HG02678 (cell line): ENCODE results near the gene CXXC5.
A peak's percentile ranks its signal among the peaks of the same experiment; 100 is the strongest.
"Not testable (repeated sequence)": the region's sequence is repeated elsewhere in the genome, so short reads cannot be mapped to it uniquely, and the experiment has no call there.

ENCODE experiments used
- ATAC-seq: cut with Tn5 transposase; IDR thresholded peaks from one replicate; pipeline ENCODE4 v1.9.1; 2021; ENCODE audit warnings: mild to moderate bottlenecking, moderate library complexity; ENCODE audit not compliant: unreplicated experiment

Gene CXXC5

DNA sequence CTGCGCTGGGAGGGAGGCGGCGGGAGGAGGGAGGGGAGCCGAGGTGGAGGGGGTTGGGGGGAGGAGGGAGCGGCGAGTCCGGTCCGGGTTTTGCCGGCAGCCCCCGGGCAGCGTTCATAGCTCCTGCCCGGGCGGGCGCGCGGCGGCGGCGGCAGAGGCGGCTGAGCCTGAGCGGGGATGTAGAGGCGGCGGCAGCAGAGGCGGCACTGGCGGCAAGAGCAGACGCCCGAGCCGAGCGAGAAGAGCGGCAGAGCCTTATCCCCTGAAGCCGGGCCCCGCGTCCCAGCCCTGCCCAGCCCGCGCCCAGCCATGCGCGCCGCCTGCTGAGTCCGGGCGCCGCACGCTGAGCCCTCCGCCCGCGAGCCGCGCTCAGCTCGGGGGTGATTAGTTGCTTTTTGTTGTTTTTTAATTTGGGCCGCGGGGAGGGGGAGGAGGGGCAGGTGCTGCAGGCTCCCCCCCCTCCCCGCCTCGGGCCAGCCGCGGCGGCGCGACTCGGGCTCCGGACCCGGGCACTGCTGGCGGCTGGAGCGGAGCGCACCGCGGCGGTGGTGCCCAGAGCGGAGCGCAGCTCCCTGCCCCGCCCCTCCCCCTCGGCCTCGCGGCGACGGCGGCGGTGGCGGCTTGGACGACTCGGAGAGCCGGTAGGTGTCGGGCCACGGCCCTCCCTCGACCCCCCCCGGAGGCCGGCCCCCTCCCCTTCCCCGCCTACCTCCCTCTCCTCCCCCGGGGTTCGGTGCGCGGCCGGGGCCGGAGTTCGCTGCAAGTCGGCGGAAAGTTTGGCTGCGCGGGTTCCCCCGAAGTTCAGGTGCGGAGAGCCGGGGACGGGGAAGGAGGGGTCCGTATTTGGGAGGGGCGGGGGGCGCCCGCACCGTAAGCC is at the start of gene CXXC5:
TSS of gene CXXC5 (plus strand) at position 145 of the 877 bp plus-strand sequence. CDS start 32,175 bp downstream, outside the sequence.
- peak; percentile 28 for ATAC-seq

DNA sequence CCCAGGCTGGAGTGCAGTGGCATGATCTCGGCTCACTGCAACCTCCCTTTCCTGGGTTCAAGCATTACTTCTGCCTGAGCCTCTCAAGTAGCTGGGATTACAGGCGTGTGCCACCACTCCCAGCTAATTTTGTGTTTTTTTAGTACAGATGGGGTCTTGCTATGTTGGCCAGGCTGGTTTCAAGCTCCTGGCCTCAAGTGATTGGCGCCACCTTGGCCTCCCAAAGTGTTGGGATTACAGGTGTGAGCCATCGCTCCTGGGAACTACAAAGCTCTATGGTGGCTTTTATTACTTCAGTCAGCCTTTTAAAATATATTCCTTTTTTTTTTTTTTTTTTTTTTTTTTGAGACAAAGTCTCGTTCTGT is 49.6 kb upstream of the CXXC5 start:
- not testable (repeated sequence) for ATAC-seq

DNA sequence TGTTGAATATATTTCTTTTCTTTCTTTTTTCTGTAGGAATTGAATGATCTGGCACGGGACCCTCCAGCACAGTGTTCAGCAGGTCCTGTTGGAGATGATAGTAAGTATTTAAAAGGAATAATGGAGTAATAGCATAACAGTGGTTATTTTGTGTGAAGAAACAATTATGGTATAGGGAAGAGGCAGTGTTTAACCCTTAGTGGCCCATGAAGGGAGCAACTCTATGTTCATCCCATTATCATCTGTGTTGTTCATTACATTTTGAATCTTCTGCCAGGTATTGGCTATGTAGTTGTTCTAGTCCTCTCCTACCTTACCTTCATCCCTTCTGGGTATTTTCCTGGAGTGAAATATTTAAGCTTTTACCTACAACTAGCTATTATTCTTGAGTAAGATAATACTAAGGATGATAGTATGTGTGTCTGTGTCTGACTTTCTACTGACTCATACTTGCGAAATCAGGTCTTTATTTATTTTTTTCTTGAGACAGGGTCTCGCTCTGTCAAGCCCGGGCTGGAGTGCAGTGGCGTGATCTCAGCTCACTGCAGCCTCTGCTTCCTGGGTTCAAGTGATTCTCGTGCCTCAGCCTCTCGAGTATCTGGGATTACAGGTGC is 47.7 kb upstream of the CXXC5 start:
- ATAC-seq = no peak

DNA sequence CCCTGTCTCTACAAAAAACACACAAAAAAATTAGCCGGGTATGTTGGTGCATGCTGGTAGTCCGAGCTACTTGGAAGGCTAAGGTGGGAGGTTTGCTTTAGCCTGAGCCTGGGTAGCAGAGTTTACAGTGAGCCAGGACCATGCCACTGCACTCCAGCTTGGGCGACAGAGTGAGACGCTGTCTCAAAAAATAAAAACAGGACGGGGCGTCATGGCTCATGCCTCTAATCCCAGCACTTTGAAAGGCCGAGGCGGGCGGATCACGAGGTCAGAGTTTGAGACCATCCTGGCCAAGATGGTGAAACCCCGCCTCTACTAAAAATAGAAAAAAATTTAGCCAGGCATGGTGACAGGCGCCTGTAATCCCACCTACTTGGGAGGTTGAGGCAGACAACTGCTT is 46.7 kb upstream of the CXXC5 start:
- ATAC-seq = no peak

DNA sequence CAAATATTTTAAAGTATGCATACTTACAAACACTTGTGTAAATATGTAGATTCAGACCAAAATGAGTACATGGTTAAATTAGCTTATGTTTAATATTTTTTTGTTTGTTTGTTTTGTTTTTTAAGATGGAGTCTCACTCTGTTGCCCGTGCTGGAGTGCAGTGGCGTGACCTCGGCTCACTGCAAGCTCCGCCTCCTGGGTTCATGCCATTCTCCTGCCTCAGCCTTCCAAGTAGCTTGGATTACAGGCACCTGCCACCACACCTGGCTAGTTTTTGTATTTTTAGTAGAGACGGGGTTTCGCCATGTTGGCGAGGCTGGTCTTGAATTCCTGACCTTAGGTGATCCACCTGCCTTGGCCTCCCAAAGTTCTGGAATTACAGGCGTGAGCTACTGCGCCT is 46.2 kb upstream of the CXXC5 start:
- not testable (repeated sequence) for ATAC-seq

DNA sequence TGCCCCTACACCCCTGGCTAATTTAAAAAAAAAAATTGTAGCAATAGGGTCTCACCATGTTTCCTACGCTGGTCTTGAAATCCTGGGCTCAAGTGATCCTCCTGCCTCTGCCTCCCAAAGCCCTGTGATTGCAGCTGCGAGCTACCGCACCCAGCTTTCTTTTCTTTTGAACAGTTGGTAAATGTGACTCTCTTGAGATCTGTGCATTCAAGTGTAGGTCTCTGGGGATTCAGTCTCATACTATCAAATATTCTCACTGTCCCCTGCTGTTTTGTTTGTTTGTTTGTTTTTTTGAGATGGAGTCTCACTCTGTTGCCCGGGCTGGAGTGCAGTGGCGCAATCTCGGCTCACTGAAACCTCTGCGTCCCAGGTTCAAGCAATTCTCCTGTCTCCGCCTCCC is 42.3 kb upstream of the CXXC5 start:
- ATAC-seq = no peak

DNA sequence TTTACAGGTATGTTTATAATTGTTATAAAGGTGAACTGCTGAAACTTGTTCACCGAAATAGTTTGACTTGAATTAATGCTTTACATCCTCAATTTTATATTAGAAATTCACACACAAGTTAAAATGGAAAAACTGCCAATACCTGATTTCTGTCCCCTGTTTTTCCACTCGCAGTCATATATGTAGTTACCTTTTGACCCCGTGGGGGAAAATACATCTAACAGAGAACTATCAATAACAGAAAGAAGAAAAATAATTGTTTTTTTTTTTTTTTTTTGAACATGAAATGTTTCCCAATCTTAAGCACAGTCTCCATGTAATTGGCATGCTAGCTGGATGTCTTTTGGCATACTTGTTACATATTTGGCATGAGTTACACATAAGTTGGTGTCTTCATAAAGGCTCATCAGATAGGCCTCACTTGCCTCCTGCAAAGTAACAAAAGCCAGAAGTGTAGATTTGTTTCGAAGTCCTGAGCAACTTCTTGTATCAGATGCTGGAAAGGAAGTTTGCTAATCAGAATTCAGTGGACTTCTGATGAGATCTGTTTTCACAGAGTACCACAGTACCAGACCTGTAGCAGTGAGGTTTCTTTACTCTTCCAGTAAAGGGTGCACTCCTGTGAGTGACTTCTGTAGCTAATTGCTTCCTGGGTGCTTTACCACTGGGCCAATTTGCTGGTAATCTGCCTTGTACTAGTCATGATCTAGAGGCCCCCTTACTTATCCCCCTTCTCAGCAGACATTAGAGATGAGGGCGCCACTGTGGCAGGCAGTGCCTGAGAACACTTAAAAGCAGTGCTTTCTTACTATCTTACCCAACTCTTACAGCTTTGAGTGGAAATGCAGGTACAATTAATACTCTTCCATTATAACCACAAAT is 36.2 kb upstream of the CXXC5 start:
- no peak for ATAC-seq

DNA sequence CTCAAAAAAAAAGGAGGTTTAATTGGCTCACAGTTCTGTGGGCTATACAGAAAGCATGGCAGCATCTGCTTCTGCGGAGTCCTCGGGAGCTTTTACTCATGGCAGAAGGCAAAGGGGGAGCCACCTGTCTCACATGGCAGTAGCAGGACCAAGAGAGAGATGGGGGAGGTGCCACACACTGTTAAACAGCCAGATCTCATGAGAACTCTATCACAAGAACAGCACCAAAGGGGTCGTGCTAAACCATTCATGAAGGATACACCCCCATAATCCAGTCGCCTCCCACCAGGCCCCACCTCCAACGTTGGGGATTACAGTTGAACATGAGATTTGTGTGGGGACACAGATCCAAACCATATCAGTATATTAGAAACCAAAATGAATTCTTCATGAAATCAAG is 28.3 kb upstream of the CXXC5 start:
- no peak for ATAC-seq

DNA sequence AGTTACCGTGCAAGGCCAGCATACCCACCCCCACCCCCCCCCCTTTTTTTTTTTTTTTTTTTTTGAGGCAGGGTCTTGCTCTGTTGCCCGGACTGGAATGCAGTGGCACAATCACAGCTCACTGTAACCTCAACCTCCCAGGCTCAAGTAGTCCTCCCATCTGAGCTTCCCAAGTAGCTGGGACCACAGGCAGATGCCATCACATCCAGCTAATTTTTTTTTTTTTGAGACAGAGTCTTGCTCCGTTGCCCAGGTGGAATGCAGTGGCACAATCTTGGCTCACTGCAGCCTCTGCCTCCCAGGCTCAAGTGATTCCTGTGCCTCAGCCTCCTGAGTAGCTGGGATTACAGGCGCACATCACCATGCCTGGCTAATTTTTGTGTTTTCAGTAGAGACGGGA is 22.8 kb upstream of the CXXC5 start:
- ATAC-seq = not testable (repeated sequence)

DNA sequence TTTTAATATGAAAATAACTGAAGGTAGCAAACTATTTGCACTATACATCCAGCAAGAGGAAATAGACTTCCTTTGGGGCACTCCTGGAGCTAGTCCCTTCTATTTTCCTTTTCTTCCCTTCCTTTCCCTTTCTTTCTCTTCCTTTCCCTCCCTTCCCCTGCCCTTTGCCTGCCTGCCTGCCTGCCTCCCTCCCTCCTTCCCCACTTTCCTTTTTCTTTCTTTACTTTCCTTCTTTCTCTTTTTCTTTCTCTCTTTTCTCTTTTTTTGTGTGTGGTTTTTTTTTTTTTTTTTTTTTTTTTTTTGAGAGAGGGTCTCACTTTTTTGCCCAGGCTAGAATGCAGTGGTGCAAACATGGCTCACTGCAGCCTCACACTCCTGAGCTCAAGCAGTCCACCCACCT is 17.3 kb upstream of the CXXC5 start:
- no peak for ATAC-seq

DNA sequence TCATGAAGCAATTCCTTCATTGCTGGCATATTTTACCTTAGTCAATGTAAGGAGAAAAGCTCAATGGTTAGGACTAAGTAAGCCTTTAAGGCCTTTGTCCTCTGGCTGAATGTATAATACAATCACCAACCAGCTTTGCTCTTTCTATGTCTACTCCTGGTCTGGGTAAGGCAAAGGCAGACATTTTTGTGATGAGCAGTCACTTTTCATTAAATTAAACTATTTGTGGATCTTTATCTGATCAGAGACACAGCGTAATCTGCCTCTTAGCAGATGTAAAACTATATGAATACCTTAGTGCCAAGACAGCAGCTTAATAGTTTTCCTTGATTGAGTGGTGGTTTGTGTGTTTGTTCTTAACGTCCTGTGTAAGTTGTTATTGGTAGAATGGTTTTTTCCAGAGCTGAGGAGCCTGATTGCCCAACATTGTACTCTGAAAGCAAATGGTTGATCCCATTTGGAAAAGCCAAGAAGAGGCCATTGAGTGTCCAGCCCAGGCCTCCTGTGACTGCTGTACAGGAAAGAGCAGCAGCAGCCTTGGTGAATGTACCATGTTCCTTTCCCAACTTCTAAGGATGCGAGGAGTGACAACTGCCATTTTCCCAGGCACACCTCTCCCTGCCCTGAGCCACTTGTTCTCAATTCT is 16.5 kb upstream of the CXXC5 start:
- ATAC-seq = no peak

DNA sequence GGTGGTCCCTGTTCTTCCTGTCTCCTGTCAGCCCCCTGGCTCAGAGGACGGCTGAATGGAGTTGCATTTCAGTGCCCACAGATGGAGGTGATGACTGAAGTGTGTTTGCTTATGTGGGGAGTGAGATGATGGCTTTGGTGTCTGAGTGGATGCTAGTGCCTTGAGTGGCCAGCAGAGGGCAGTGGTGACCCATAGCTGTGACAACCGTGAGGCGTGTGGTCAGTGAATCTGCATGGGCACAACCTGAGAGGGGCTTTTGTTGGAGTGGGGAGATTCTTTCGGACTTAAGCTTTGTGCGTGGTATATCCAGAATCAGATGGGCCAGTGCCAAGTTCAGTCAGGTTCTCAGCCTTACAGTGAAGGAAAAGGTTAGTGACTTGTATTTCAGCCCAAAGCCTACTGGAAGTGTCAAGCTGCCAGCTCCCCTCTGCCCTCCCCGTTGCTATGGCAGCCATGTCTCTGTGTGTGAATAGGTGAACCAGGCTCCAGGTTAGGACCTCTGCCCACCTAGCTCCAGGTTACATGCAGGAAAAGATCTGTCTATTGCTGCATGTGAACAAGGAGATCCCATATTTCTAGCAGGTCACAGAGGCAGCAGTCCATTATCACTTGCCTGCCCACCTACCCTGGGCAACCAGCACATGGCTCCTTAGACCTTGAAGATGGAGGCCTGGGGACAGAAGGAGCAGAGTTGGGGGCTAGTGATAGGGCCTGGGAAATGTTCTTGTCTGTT is 14.7 kb upstream of the CXXC5 start:
- ATAC-seq = no peak

DNA sequence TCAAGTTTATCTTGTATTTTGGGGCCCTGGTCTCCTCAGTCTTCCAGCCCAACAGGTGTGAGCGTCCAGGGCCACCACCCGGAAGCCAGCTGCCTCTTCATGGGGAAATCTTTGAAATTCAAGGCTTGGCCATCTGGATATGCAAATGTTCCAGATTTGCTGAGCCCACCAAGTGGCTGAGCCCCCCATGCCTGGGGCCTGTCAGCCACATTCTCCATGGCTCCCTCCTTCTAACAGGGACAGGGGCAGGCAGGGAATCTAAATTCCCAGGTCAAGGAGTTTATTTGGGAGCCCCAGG is 14.2 kb upstream of the CXXC5 start:
- no peak for ATAC-seq

DNA sequence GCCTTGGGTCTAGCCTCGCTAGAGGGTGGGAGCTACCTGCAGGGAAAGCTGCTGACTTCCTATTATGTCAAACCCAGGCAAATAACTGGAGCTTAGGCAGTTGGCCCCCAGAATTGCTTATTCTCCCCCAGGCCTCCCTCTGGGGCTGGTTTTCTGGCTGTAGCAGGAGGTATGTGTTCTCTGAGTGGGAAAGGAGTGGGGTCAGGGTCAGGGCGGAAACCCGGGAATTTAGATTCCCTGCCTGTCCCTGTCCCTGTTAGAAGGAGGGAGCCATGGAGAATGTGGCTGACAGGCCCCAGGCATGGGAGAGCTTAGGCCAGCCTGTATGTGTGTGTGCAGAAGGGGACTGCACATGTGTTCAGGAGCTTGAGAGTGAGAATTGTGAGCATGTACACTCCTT is 13.6 kb upstream of the CXXC5 start:
- no peak for ATAC-seq

DNA sequence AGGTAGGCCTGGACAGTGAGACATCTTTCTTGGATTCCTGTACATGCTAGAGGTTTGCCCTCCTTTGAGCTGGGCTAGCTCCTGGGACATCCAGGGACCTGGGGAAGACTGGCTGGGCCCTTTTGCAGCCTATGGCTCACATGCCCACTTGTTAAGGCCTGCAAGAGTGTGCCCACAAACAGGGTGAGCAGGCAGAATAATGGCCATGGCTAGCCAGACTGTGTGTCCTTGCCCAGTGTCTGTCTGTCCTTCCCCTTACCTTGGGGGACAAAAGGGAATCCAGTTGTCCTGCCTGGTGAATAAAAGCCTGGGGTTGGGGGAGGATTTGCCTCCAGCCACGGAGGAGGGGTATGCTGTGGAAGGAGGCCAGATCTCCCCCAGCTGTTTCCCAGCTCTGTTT is 13.0 kb upstream of the CXXC5 start:
- ATAC-seq = no peak

DNA sequence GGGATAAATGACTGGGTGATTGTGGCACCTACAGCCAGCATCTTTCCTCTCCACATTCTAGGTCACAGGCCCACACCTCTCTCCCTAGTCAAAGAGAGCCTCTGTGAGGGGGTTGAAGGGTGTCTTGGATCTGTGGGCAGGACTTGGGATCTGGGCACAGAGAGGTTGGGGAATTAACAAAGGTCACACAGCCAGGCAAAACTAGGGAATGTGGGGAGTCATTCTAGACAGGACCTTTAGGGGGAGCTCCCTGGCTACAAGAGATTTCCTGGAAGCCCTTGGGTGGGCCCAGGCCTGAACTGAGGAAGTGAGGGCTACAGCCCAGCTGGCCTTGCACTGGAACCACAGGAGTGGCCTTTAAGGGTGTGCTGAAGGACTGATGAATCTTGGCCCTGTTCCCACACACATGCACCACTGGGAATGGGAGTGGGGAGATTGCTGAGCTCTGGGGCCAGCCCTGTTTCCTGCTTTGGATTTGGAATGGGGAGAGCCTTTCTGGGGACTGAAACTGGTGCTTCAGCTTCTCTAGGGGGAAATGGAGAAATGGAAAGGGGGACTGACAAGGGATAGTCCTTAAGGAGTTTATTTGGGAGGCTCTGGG is 12.4 kb upstream of the CXXC5 start:
- no peak for ATAC-seq

DNA sequence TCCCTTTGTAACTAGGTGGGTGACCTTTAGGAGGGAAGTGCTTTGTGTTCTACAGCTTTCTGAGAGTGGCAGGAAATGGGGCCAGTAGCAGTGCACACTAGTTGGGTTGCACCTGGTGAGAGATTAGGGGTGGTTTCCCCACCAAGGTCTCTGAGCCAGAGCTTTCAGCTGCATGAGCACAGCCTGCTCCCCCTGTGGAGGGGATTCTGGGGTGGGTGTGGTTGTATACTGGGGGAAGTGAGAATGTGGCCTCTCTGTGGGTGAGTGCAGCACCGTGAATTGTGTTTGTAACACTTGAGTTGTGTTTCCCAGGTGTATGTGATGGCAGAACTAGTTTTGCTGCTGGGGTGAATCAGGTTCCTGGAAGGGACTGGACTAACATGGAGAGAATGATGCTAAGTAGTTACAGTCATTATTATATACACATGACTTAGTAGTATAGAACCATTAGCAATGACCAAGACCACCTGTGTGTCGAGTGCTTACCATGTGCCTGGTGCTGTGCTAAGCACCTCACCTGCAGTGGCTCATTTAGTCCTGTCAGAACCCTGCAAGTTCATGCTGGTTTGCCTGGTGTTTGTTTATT is 11.8 kb upstream of the CXXC5 start:
- peak; percentile 72 for ATAC-seq

DNA sequence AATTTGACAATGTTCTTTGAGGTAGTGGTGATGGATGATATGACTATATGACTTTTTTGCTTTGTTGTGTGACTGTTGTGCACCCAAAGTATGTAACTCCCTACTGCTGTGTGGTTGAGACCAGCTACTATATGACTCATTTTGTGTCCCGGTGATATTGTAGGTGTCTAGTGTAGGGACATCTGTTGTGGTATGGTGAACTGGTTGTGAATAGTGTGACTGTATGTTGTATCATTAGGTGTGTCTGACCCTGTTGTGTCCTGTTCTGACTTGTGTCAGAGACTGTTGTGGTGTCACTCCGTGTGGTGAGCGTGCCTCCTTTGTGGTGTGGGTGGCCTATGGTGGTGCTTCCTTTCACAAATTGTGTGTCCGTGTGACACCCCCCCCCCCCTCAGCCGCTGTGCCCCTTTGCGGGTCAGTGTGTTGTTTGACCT is 11.2 kb upstream of the CXXC5 start:
- no peak for ATAC-seq

DNA sequence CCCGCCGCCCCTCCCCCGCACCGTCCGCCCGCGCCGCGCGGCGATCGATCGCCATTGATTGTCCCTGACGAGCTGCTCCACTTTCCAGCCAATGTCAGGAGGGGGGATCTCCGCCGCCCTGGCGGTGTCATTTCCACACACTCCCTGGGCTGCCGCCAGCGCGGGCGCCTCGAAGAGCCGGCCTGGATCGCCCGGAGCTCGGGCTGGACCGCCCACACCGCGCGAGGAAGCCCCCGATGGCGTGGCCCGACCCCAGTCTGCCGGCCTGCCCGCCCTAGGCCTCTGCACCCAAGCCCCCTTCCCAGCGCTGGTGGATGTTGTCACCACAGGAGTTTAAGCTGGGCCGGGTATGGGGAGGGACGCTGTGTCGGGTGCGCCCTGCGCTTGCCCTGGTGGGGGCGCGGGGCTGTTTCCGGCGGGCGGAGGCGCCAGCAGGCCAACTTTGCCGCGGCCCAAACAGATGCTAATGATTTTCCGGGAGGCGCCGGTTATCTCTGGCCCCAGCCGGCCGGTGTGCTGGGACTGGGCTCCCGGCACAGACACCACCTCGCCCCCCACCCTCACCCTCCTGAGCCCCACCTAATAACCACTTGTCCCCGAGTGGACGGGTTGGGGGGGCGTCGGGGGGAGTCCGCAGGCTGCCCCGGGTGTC is 10.6 kb upstream of the CXXC5 start:
- no peak for ATAC-seq
